Fibroblast of mammary gland (primary cell): Measurements from ENCODE around the gene RPS10.

Experiments
- DNase-seq: peaks from one replicate; pipeline ENCODE4 v3.0.0-alpha.2; 2010; ENCODE audit warnings: low read depth
- H3K4me3 ChIP-seq: 2 replicates; pipeline ENCODE4 v1.5.1; 2011; ENCODE audit warnings: low read depth, mild to moderate bottlenecking, low read length, moderate library complexity; ENCODE audit not compliant: control insufficient read depth
- TF ChIP-seq, protein P1 (sequence below): conservative IDR thresholded peaks from 2 replicates; pipeline ENCODE4 v1.5.1; 2011; ENCODE audit warnings: low read depth, low read length, inconsistent platforms; ENCODE audit not compliant: control insufficient read depth, insufficient read depth

RPS10 gene

GRCh38 chr6:34455831-34456230 lies 30.0 kb upstream of the RPS10 start:
- H3K4me3 ChIP-seq, result no peak overlapping the region
- TF ChIP-seq, protein P1, sequence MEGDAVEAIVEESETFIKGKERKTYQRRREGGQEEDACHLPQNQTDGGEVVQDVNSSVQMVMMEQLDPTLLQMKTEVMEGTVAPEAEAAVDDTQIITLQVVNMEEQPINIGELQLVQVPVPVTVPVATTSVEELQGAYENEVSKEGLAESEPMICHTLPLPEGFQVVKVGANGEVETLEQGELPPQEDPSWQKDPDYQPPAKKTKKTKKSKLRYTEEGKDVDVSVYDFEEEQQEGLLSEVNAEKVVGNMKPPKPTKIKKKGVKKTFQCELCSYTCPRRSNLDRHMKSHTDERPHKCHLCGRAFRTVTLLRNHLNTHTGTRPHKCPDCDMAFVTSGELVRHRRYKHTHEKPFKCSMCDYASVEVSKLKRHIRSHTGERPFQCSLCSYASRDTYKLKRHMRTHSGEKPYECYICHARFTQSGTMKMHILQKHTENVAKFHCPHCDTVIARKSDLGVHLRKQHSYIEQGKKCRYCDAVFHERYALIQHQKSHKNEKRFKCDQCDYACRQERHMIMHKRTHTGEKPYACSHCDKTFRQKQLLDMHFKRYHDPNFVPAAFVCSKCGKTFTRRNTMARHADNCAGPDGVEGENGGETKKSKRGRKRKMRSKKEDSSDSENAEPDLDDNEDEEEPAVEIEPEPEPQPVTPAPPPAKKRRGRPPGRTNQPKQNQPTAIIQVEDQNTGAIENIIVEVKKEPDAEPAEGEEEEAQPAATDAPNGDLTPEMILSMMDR, result no peak
- no peak for DNase-seq

DNA sequence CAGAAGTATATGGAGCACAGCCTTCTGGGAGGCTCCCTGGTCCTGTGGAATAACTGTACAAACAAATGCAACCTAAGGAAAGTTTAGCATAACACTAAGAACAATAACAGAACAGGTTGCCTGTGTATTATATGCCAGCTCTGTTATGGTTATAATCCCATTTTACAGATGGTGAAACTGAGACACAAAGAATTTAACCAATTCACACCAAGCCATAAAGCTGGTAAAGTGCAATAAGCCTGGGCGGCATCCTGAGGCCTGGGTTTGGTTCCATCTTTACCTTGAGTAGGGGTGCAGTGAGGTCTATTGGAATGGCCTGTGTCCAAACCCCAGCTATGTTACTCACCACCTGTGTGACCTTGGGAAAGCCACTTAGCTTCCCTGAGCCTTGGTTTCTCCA lies 25.3 kb upstream of the RPS10 start:
- TF ChIP-seq, protein P1, result no peak
- H3K4me3 ChIP-seq, result no peak overlapping the region
- DNase-seq, result no peak

DNA sequence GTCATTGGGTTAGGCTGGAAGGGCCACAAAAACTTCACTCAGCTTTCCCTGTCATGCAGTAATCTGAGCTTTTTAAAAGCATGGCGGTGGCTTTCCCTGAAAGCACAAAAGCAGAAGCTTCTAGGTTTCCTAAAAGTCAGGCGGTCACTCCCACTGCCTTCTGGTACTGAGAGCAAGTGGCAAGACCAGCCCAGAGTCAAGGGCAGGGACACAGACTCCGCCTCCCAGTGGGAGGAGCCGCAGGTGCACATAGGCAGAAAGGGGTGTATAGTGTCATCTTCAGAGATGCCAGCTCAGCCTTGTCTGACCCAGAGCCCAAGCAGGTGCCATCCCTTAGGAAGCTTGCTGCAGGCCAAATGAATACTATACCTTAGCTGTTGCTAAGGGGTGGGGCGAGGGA lies 22.0 kb upstream of the RPS10 start:
- H3K4me3 ChIP-seq, result no peak overlapping the region
- no peak for DNase-seq
- TF ChIP-seq, protein P1, result no peak

DNA sequence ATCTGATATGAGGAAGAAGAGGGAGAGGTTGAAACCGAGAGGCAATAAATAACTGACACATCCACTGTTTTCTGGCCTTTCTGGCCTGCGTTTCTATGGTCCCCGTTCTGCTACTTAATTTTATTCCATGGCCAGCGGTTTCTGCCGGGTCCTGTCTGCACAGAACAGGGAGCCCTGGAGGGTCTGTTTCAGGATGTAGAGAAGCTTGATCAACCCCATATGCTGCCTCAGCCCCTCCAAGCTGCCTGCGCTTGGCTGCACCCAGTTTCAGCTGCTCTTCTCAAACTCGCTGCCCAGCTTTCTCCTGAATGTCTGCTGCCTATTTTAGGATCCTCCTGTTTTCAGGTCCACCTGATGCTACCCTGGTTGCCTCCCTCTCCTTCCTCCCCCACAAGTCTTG lies 21.5 kb upstream of the RPS10 start:
- no peak overlapping the region for H3K4me3 ChIP-seq
- no peak for DNase-seq
- TF ChIP-seq, protein P1, result no peak

- no peak for DNase-seq
- no peak overlapping the region for H3K4me3 ChIP-seq
- TF ChIP-seq, protein P1, result no peak
Measured at GRCh38 chr6:34445313-34445860, 19.5 kb upstream of the RPS10 start.

DNA sequence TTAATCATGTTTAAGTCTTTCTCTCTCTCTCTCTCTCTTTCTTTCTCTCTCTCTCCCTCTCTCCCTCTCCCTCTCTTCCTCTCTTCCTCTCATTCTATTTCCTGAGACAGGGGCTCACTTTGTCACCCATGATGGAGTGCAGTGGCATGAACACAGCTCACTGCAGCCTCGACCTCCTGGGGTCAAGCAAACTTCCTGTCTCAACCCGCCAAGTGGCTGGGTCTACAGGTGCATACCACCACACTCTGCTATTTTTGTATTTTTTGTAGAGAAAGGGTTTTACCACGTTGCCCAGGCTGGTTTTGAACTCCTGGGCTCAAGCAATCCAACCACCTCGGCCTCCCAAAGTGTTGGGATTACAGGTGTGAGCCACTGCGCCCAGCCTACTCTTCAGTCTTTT lies 15.7 kb upstream of the RPS10 start:
- no peak for DNase-seq
- no peak overlapping the region for H3K4me3 ChIP-seq
- TF ChIP-seq, protein P1, result no peak

- H3K4me3 ChIP-seq, result no peak overlapping the region
- TF ChIP-seq, protein P1, result no peak
- no peak for DNase-seq
Measured at GRCh38 chr6:34439442-34439841, 13.6 kb upstream of the RPS10 start.
